Activated CD8-positive, alpha-beta T cell treated with anti-CD3 and anti-CD28 coated beads for 36 hours (primary cell): ENCODE results near the gene CLCN5. TPM values are rescaled to one million over a fixed set of nuclear protein-coding genes. Genes with fewer than 3 reads are reported as not detected.

ENCODE experiments used
- ATAC-seq: fragments of 200-7000 bp; cut with Tn5 transposase; one replicate; pipeline ENCODE4 v1.10.0; 2021; ENCODE audit warnings: mild to moderate bottlenecking, moderate library complexity
- CTCF ChIA-PET: fragments of 350-600 bp; sonication (Branson Sonifier 250); formaldehyde crosslinking; loops from one replicate; lab custom pipeline; 2021; ENCODE audit warnings: antibody characterized with exemption; lab: Charles Lee
- POLR2A ChIA-PET: fragments of 350-600 bp; sonication (Branson Sonifier 250); formaldehyde crosslinking; loops from one replicate; lab custom pipeline; 2021; ENCODE audit warnings: antibody characterized with exemption; lab: Charles Lee
- DNase-seq: peaks from one replicate; pipeline ENCODE4 v3.0.0-alpha.2; 2020
- H3K27ac Mint-ChIP-seq: one replicate; pipeline ENCODE4 v1.8.0; 2021; ENCODE audit warnings: mild to moderate bottlenecking, mixed read lengths
- H3K27me3 Mint-ChIP-seq: one replicate; pipeline ENCODE4 v1.8.0; 2021; ENCODE audit warnings: mixed read lengths
- H3K36me3 Mint-ChIP-seq: one replicate; pipeline ENCODE4 v1.8.0; 2021; ENCODE audit warnings: low read depth, mixed read lengths
- H3K4me1 Mint-ChIP-seq: one replicate; pipeline ENCODE4 v1.8.0; 2021; ENCODE audit warnings: low read depth, mixed read lengths
- H3K4me3 Mint-ChIP-seq: one replicate; pipeline ENCODE4 v1.8.0; 2021; ENCODE audit warnings: mild to moderate bottlenecking, moderate library complexity, mixed read lengths
- H3K9me3 Mint-ChIP-seq: one replicate; pipeline ENCODE4 v1.8.0; 2021; ENCODE audit warnings: mixed read lengths
- CTCF ChIP-seq: fragments of 200-600 bp; IDR thresholded peaks from one replicate; pipeline ENCODE4 v1.8.0; 2022; ENCODE audit warnings: antibody characterized with exemption, mild to moderate bottlenecking
- intact Hi-C: fragments of 100-400 bp; cut with micrococcal nuclease; formaldehyde crosslinking; loops from one replicate; pipeline ENCODE4 v1.10.0; 2022
- microRNA-seq: library from miRNA; unstranded; fragments of <30 nt; microRNA quantifications from one replicate; pipeline ENCODE4 v1.2.0, GENCODE V29; 2022; ENCODE audit warnings: borderline microRNAs expressed, borderline replicate concordance
- total RNA-seq, 2 experiments: library from RNA; stranded (reverse); gene quantifications; one replicate each; pipeline ENCODE4 v1.2.3, GENCODE V29; 2021

CLCN5 gene
- total RNA-seq, 2 experiments from 2014 or later = 1.7 TPM

GRCh38 chrX:50117476-50117875 lies 195.1 kb downstream of the CLCN5 start:
- ATAC-seq (no peak), DNase-seq (no peak)
- intact Hi-C loops = no loop called here
- ChIA-PET POLR2A (no interaction called here), CTCF (no interaction called here)
- Mint-ChIP-seq H3K4me1 (no peaks in the 10 kb centered on the region), H3K27me3 (peaks cover 2% of the 10 kb centered on the region), H3K27ac (no peak overlapping the region), H3K4me3 (no peak overlapping the region), H3K36me3 (no peaks in the 10 kb centered on the region), H3K9me3 (no peaks in the 10 kb centered on the region)
- TF ChIP-seq CTCF = no peak

GRCh38 chrX:50125480-50125879 lies 203.1 kb downstream of the CLCN5 start:
- Mint-ChIP-seq H3K4me1 (no peaks in the 10 kb centered on the region), H3K4me3 (no peak overlapping the region), H3K36me3 (no peaks in the 10 kb centered on the region), H3K9me3 (no peaks in the 10 kb centered on the region), H3K27me3 (peaks cover 2% of the 10 kb centered on the region), H3K27ac (no peak overlapping the region)
- CTCF ChIA-PET = no interaction called here
- no peak for ATAC-seq
- no peak for DNase-seq
- no peak for TF ChIP-seq CTCF
- intact Hi-C loops = no loop called here
- POLR2A ChIA-PET = no interaction called here

GRCh38 chrX:50147972-50148371 lies 225.6 kb downstream of the CLCN5 start:
- CTCF ChIA-PET = no interaction called here
- no peak overlapping the region for H3K4me3 Mint-ChIP-seq
- no peak overlapping the region for H3K27ac Mint-ChIP-seq

More at GRCh38 chrX:50147972-50148371, 225.6 kb downstream of the CLCN5 start:
- H3K9me3 Mint-ChIP-seq = no peaks in the 10 kb centered on the region
- no peak for ATAC-seq
- H3K4me1 Mint-ChIP-seq = no peaks in the 10 kb centered on the region
- POLR2A ChIA-PET = no interaction called here
- DNase-seq = no peak
- H3K27me3 Mint-ChIP-seq = no peaks in the 10 kb centered on the region
- intact Hi-C loops = no loop called here
- H3K36me3 Mint-ChIP-seq = no peaks in the 10 kb centered on the region
- no peak for TF ChIP-seq CTCF

Small RNA genes within 50 kb of the gene (microRNA-seq; reads per million reads assigned to microRNA genes)
- gene MIR188 (207 reads per million, percentile 73 among the genes with 10 or more reads in this experiment), gene MIR362 (105 reads per million, percentile 69 among the genes with 10 or more reads in this experiment), gene MIR500A (4.8 reads per million, percentile 21 among the genes with 10 or more reads in this experiment), gene MIR500B (not detected), gene MIR501 (53.3 reads per million, percentile 60 among the genes with 10 or more reads in this experiment), gene MIR502 (26.0 reads per million, percentile 50 among the genes with 10 or more reads in this experiment), gene MIR532 (423 reads per million, percentile 83 among the genes with 10 or more reads in this experiment), gene MIR660 (355 reads per million, percentile 82 among the genes with 10 or more reads in this experiment)

Other genes with a start within 250 kb of the CLCN5 start
- not detected for gene PAGE1, start 226.6 kb upstream of the CLCN5 start, total RNA-seq
- not detected for gene PAGE4, start 93.3 kb upstream of the CLCN5 start, total RNA-seq
- gene USP27X, start 43.1 kb upstream of the CLCN5 start, total RNA-seq = 1 to 10 TPM; 1.0 to 1.3 TPM